Progenitor cell of endocrine pancreas (in vitro differentiated cells): ENCODE data around the gene THAP6. TPM values are rescaled to one million over a fixed set of nuclear protein-coding genes. Genes with fewer than 3 reads are reported as not detected.
"Not testable (repeated sequence)": the region's sequence is repeated elsewhere in the genome, so short reads cannot be mapped to it uniquely, and the experiment has no call there.

Source experiments
- DNase-seq: peaks from one replicate; pipeline ENCODE4 v3.0.0; 2021; ENCODE audit warnings: low spot score; ENCODE audit not compliant: unreplicated experiment
- H3K27ac Mint-ChIP-seq: 2 replicates; pipeline ENCODE4 v1.8.0; 2021; ENCODE audit warnings: mild to moderate bottlenecking, moderate library complexity, mixed read lengths
- H3K27me3 Mint-ChIP-seq: 2 replicates; pipeline ENCODE4 v1.8.0; 2021; ENCODE audit warnings: mixed read lengths
- H3K36me3 Mint-ChIP-seq: 2 replicates; pipeline ENCODE4 v1.8.0; 2022; ENCODE audit warnings: mixed read lengths; ENCODE audit not compliant: insufficient read depth
- H3K4me1 Mint-ChIP-seq: 2 replicates; pipeline ENCODE4 v1.8.0; 2021; ENCODE audit warnings: low read depth, mixed read lengths
- H3K4me3 Mint-ChIP-seq: 2 replicates; pipeline ENCODE4 v1.8.0; 2021; ENCODE audit warnings: low read depth, mild to moderate bottlenecking, moderate library complexity, mixed read lengths
- H3K9me3 Mint-ChIP-seq: 2 replicates; pipeline ENCODE4 v1.8.0; 2021; ENCODE audit warnings: low read depth, mixed read lengths
- CTCF ChIP-seq: fragments of 200-600 bp; sonication (generic); IDR thresholded peaks from one replicate; pipeline ENCODE4 v1.5.0; 2021; ENCODE audit warnings: antibody characterized with exemption, mild to moderate bottlenecking; ENCODE audit not compliant: unreplicated experiment
- total RNA-seq: library from RNA; stranded (reverse); gene quantifications from 2 replicates; pipeline ENCODE4 v1.2.1, GENCODE V29; 2021

Gene THAP6
- total RNA-seq, 1 donor from 2014 or later = 26.2 TPM

GRCh38 chr4:75527482-75527881, 13.2 kb downstream of the THAP6 start:
- H3K4me3 Mint-ChIP-seq = no peak overlapping the region
- H3K27me3 Mint-ChIP-seq = no peaks in the 10 kb centered on the region
- H3K9me3 Mint-ChIP-seq = peaks cover 19% of the 10 kb centered on the region
- no peak for DNase-seq
- H3K36me3 Mint-ChIP-seq = peaks cover 42% of the 10 kb centered on the region
- TF ChIP-seq CTCF = no peak
- H3K27ac Mint-ChIP-seq = no peak overlapping the region
- no peaks in the 10 kb centered on the region for H3K4me1 Mint-ChIP-seq

GRCh38 chr4:75530556-75531322, 16.5 kb downstream of the THAP6 start:
- Mint-ChIP-seq H3K4me1 (no peaks in the 10 kb centered on the region), H3K27ac (no peak overlapping the region), H3K9me3 (peaks cover 27% of the 10 kb centered on the region), H3K27me3 (no peaks in the 10 kb centered on the region), H3K36me3 (peaks cover 54% of the 10 kb centered on the region), H3K4me3 (no peak overlapping the region)
- no peak for TF ChIP-seq CTCF
- no peak for DNase-seq

- H3K27ac Mint-ChIP-seq, H3K4me1 Mint-ChIP-seq, H3K4me3 Mint-ChIP-seq, DNase-seq, H3K27me3 Mint-ChIP-seq: not testable (repeated sequence)
- Mint-ChIP-seq H3K36me3 (peaks cover 55% of the 10 kb centered on the region), H3K9me3 (peaks cover 27% of the 10 kb centered on the region)
These were observed 17.4 kb downstream of the THAP6 start for GRCh38 chr4:75531536-75532143.

GRCh38 chr4:75533339-75533887, 19.1 kb downstream of the THAP6 start:
- Mint-ChIP-seq H3K36me3 (peaks cover 52% of the 10 kb centered on the region), H3K9me3 (peaks cover 27% of the 10 kb centered on the region)
- not testable (repeated sequence) for H3K4me1 Mint-ChIP-seq, DNase-seq, H3K27ac Mint-ChIP-seq, H3K4me3 Mint-ChIP-seq, H3K27me3 Mint-ChIP-seq

- peaks cover 27% of the 10 kb centered on the region for H3K9me3 Mint-ChIP-seq
- not testable (repeated sequence) for H3K4me3 Mint-ChIP-seq, DNase-seq, H3K4me1 Mint-ChIP-seq, H3K27me3 Mint-ChIP-seq, H3K27ac Mint-ChIP-seq
- peaks cover 54% of the 10 kb centered on the region for H3K36me3 Mint-ChIP-seq
These were observed 19.7 kb downstream of the THAP6 start for GRCh38 chr4:75533926-75534325.

- not testable (repeated sequence) for H3K27me3 Mint-ChIP-seq, H3K4me3 Mint-ChIP-seq, H3K27ac Mint-ChIP-seq, DNase-seq, H3K4me1 Mint-ChIP-seq, H3K9me3 Mint-ChIP-seq
- H3K36me3 Mint-ChIP-seq = peaks cover 28% of the 10 kb centered on the region
These were observed 23.0 kb downstream of the THAP6 start for GRCh38 chr4:75537308-75537707.

- Mint-ChIP-seq H3K4me1 (no peaks in the 10 kb centered on the region), H3K4me3 (no peak overlapping the region), H3K9me3 (no peaks in the 10 kb centered on the region), H3K27me3 (no peaks in the 10 kb centered on the region), H3K27ac (no peak overlapping the region), H3K36me3 (peaks cover 6% of the 10 kb centered on the region)
- no peak for TF ChIP-seq CTCF
- no peak for DNase-seq
These were observed 28.6 kb downstream of the THAP6 start for GRCh38 chr4:75542824-75543223.

- H3K4me3 Mint-ChIP-seq, H3K36me3 Mint-ChIP-seq, H3K27me3 Mint-ChIP-seq, H3K4me1 Mint-ChIP-seq, H3K27ac Mint-ChIP-seq, H3K9me3 Mint-ChIP-seq, DNase-seq: not testable (repeated sequence)
These were observed 29.9 kb downstream of the THAP6 start for GRCh38 chr4:75544220-75544619.
